Lower leg skin (tissue), 3 donors: ENCODE data around the gene TSPEAR.

ENCODE experiments used
- CTCF ChIP-seq, 3 donors: fragments of 450-650 bp; IDR thresholded peaks; one replicate each; pipeline ENCODE4 v1.5.1; 2016; ENCODE audit warnings: antibody characterized with exemption in 3 of 3, mild to moderate bottlenecking in 3 of 3, moderate library complexity in 2 of 3
- POLR2A ChIP-seq, 2 donors: fragments of 450-650 bp; IDR thresholded peaks; one replicate each; pipeline ENCODE4 v1.6.1; 2016 to 2017; ENCODE audit warnings: antibody characterized with exemption in 2 of 2, mild to moderate bottlenecking in 1 of 2, moderate library complexity in 1 of 2

- TF ChIP-seq CTCF (IDR thresholded peaks at IDR 0.05) (no peak), POLR2A (IDR thresholded peaks at IDR 0.05) (no peak)
Measured at GRCh38 chr21:44650265-44650972, 61.0 kb downstream of the TSPEAR start.
